HG02885 (cell line): ENCODE measurements around the gene NUCKS1.

ENCODE experiments used
- ATAC-seq: cut with Tn5 transposase; IDR thresholded peaks from one replicate; pipeline ENCODE4 v1.9.1; 2021; ENCODE audit warnings: mild to moderate bottlenecking; ENCODE audit not compliant: unreplicated experiment, poor library complexity

Gene NUCKS1, protein sequence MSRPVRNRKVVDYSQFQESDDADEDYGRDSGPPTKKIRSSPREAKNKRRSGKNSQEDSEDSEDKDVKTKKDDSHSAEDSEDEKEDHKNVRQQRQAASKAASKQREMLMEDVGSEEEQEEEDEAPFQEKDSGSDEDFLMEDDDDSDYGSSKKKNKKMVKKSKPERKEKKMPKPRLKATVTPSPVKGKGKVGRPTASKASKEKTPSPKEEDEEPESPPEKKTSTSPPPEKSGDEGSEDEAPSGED

DNA sequence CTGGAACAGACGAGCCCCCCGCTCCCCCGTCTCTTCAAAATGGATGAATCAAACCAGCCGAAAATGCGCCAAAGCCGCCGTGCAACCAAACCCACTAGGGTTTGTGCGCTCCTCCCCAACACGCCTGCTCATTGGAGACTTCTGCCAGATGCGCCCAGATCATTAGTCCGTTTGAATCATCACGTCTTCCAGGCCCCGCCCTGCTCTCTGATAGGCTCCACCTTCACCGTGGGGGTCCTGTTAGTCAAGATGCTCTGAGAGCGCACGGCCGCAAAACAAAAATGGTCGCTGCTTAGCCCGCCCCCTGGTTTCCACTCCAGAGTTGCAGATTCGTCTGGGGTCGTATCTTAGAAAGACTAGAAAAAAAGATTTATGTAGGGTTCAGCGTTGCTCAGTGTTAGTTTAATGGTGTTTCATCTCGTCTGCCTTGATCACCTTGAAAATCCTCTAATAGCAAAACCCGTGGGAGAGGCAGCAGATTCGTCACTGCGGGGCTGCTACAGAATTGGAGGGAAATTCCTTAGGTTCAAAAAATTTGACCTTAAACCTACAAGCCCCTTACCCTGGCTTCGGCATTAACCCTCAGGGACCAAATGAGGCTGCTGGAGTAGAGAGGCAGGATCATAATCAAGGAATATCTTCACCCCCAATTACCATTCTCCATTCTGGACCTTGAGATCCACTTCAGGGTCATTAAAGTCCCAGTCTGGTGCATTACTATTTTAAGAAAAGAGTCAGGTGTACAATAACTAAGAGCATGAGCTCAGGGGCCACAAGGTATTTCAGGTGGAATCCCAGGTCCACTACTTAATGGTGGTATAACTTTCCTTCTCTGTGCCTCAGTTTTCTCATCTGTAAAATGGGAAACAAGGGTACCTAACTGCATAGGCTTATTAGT is at the start of gene NUCKS1:
Gene NUCKS1, minus strand, starts transcription at position 45 of the 898 bp plus-strand sequence. CDS start 209 bp downstream, outside the sequence.
- ATAC-seq, result peak; percentile 73

DNA sequence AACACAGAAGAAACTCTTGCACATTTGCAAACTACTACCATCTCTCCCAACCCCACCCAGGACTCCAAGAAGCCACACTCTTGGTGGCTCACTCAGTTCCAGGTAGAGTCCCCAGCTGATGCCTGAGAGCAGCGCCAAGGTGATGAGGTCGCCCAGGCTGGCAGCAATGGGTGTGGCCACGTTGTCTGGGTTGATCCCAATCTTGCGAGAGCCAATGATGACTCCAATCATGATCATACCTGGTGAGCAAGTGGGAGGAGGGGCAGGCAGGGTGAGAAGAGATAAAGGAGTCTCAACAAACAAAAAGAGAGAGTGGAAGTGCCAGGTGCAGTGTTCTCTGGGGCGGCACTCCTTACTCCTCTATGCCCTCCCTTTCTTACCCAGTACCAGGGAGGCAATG is 48.6 kb upstream of the NUCKS1 start:
- no peak for ATAC-seq

DNA sequence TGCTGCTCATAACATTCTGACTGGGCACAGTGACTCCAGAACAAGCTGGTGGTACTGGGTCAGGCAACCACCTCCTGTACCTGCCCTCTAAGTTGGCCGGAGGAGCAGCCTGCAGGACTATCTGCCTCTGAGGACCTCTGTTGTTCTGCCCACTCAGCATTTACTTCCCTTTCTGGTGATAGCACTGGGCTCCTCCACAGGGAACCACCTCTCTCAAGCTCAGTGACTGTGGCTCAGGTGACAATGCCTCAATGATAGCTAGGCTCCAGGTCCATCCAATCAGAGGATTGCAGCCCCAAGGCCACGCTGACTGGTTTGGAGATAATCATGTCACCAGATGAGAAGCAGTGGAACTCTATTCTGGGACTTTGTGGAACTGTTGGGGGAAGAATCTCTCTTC is 47.2 kb upstream of the NUCKS1 start:
- ATAC-seq, result no peak

DNA sequence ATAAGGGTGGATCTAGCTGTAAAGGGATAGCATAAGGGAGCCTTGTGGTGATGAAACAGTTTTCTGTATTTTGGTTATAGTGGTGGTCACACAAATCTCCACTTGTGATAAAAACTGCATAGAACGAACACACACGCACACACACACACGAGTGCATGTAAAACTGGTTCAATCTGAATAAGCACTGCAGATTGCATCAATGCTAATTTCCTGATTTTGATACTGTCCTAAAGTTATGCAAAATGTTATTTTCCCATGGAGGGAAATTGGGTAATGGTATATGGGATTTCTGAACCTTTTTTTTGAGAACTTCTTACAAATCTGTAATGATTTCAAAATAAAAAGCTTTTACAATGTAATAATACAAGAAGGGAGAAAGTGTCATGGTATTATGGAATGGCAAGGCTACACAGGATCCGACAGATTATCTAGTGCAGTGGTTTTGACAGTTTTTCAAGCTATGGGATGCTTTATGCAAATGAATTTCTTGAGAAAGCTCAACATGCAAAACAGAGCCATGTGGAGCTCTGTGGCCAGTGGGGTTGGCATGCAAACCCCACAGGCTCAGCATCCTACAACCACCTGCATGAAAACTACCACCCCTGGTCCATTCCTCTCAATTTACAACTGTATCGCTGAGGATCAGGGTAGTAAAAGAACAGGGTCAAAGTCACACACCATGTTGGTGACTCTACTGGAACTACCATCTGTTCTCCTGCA is 44.2 kb upstream of the NUCKS1 start:
- no peak for ATAC-seq

DNA sequence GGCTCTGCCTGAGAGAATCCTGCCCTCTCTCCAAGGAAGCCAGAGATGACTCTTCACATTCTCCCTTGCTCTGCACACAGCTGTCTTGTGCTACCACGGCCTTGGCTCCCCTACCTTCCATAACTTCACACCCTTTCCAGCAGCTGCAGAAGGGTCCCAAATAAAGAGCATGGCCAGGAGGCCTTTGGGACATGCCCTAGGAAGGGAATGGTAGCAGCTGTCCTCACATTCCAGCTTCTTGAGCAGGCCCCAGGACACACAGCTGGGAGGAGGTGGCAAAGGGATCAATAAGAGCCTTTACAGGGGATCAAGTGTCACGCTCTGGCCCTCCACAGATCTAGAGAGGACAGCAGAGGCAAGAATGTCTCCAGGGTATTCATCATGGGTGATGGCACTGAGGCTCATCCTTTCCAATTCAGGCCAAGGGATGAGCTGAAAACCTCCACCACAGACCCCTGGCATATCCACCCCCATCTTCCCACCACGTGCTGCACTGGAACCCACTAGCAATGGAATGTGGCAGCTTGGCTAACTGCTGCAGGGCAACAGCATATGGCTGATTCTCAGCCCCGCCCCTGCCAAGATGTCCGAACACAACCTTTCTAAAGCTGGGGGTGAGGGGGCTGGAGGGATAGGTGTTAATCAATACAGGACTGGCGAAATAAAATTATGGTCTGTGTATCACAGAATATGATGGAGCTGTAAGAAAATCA is 43.1 kb upstream of the NUCKS1 start:
- no peak for ATAC-seq

DNA sequence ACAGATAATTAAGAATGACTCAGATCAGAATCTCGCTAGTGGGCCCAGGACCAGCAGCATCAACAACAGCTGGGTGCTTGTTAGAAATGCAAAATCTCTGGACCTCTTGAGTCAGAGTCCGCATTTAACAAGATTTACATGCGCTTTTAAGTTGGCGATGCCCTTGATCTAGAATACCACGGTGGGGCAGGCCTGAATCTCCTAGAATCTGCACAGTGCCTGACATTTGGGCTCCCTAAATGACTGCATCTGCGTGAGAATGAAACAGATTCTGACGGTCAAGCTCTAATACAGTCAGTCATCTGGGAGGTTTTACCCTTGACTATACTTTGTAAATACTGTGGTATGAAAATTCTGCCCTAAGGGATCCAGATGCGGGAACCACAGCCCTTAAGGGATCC is 42.5 kb upstream of the NUCKS1 start:
- ATAC-seq, result no peak

DNA sequence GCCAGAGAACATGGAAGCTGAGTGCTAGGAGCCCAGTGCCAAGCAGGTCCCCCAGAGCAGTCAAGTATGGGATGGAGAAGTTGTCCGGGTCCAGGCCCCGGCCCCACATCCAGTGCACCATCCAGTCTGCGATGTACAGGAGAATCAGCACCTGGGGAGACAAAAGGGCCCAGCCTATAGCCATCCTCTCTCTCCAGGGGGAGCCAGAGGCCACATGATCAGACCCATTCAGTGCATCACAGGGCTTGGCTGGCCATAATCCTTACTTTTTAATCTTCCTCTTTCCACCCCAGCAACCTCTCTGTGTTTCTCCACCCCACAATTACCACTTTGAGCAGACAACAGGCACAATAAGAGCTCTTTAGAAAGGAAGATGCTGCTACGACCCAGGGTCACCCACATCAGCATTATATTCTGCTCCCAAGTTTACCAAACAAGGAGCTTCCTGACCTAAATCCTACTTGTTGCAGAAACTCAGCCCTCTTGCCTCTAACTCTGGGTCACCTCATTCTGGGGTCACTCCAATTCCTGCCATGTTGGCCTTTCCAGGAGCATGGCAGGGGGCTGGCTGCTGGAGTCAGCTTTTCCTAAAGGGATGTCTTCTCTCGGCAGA is 41.7 kb upstream of the NUCKS1 start:
- peak; percentile 73 for ATAC-seq

DNA sequence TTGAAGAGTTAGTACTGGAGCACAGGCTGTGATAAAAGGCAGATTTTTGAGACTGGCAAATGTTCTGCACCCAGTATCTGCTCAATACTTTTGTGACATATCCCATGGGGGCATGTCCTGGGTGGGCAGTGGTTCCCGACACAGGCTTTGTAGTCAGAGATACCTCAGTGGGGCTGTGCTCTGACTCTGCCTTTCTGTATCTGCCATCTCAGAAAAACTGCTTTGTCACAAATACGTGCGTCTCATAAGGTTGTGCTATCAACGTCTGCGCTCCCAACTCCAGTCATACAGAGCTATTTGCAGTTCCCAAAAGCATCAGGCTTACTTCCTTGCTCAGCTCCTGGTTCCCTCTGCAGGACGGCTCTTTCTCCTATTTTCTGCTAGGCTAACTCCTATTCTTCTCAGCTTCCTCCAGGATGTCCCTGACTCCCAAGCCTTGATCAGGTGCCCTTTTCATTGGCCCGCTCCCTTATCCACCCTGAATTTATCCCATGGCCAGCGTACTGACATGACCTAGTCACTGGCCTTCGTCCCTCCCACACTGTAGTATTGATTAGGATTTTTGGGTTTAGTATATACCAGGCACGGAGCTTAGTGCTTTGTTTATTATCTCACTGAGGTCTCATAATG is 37.4 kb upstream of the NUCKS1 start:
- ATAC-seq, result no peak

DNA sequence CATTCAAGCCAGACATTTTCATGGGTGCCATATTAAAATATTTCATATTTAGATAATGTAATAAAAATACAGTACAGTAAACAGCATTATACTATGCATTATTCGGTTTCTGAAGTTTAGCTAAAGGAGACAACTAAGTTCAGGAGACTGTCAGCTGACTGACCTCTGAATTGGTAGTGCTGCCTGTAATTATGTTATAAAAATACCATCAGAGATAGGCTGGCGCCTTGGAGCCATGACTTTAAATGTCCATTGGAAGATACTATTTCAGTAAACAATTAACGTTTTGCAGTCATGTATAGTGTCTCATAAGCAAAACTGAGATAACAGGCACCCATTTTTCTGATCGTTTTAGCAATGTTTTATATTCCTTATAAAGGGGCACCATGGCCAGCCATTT is 36.6 kb upstream of the NUCKS1 start:
- no peak for ATAC-seq

DNA sequence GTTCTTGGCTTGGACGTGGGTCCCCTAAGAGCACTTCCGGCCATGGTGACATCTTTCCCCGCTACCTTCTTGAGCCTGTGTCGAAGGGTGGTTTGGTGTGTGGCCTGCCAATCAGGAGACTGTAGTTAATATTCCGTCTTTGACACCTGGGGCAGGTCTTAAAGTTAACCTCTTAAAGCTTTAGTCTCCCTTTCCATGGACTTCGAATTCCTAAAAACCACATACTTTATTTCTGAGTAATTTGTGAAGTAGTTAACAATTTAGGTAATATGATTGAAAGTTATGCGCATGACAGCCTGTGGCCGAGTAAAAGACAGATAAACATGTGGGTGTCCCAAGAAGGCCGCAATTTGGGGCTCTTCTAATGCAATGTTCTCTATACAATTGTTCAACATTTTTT is 35.5 kb upstream of the NUCKS1 start:
- no peak for ATAC-seq

DNA sequence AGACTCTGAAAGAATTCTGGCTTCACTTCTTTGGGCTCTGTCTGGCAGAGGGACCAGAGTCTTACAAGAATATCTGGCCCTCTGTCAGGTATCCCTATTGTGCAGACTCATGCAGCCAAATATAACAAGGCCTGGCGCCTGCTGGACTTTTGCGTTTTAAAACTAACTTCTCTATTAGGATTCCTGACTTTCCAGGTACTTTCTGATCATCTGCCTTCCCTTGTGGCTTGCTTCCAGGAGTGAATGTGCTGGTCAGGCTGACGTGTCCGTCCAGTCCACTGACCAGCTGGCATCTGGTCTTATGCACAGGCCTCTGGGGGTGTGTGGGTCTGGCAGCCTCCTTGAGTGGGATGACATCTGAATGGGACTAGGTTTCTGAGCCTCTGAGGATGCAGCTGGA is 33.9 kb upstream of the NUCKS1 start:
- ATAC-seq, result no peak

DNA sequence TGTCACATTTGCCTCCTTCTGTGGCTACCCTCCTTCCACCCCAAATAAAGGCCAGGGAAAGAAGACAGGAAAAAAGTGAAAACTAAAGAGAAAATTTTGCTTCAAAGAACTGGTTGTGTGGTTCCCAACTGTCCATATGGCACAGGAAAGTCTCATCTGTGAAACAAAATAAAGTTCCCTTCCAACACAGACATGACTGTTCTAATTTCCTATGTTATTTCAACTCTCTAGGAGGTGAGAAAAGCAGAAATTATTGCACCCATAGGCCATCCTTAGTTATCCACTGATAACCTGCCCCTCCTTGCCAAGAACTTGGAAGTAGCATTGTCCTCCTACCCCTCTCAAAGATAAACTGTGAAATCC is 33.4 kb upstream of the NUCKS1 start:
- ATAC-seq, result no peak

DNA sequence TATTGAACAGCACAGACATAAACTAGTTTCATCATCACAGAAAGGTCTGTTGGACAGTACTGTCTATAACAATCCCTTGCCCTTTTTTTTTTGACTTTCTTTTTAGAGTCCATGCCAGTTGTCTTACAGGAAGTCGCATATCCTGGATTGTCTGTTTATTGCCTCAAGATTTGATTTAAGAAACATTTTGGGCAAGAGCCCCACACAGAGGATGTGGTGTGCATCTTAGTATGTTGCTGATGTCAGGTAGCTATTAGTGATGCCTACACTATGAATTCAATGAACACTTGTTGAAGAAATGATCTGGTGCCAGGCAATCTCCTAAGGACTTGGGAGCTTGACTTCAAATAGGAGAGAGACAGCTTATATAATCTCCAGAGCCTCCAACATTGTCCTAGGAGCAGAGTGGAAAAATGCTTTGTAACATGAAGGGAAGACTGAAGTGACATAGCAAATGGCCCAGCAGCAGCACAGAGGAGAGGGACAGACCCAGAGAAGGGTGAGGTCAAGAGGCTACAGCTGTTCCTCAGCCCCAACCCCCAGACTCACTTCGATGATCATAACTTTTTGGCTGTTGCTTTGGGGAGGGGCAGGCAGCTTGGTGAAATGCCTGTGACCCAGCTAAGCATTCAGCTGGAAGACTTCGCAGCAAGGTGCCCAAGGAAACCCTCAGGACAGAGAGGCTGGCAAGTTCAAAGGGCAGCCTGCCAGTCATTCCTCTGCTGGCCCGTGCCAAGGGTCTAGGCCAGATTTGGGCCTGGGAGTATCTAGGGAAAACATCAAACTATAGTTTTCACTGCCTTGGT is 32.8 kb upstream of the NUCKS1 start:
- ATAC-seq, result no peak

DNA sequence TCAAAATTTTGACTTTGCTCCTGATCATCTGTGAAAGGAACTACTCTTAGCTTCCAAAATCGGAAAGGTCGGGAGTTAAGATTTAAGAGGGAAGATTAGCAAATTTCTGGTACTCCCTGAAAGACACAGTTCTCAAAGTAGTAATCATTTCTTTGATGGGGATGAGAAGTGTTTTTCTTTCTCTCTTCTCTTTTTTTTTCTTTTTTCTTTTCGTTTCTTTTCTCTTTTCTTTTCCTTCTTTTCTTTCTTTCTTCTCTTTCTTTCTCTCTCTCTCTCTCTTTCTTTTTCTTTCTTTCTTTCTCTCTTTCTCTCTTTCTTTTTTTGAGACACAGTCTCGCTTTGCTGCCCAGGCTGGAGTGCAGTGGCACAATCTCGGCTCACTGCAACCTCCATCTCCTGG is 30.4 kb upstream of the NUCKS1 start:
- ATAC-seq, result no peak

DNA sequence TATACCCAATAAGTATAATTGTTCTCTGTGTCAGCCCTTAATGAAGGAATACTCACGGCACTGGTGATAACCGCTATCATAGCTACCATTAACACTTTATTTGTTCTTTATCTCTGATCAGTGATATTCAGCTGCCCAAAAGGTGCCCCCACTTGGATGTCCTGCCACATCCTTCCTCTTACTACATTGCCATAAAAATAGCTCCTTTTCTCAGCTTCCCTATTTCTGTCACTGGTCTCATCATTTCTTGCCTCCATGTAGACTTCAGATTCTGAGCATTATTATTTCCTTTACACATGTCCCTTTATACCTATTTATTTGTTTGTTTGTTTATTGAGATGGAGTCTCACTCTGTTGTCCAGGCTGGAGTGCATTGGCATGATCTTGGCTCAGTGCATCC is 28.0 kb upstream of the NUCKS1 start:
- ATAC-seq, result no peak

DNA sequence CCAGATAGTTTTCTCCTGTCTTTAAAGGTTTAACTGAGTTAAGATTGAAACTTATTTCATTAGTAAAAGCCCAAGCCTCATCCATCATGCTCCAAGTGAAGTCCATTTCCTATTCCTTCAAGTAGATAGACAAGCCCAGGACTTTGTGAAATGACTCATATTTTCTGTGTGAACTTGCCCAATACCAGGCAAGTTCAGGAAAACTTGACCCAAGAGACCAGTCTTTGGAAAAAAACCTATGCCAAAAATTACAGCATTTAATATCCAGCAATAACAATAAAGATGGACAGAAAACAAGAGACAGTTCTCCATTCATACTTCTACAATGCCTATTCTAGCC is 25.7 kb upstream of the NUCKS1 start:
- no peak for ATAC-seq

DNA sequence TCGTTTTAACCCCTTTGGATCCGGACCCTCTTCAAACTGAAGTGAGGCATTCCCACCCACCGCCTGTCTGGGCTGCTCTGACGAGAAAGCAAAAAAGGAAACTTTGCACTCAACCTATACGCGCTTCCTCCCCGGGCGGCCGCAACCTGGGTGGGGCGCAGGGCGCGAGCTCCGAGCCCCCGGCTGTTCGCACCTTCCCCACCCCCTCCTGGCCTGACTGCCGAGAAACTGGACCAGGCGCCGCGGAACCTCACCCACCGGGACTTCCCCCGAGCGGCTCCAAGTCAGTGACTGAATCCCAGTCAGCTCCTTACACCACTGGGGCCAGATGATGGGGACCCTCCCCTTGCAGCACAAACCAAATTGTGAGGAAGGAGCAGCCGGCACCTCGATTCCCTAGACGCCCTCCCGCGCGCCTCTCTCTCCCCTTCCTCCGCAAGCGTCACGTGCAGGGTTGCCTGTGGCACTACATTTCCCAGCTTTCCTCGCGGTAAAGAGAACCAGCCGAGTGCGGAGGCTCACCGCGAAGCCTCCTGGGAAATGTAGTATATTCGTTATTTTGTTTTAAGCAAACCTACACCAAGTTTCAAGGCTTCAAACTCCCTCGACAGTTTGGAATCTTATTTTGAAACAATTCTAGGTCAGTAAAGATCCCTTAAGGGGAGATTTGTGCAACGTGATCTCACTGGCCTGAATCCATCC is 25.2 kb upstream of the NUCKS1 start, which contains the start of gene RAB29:
Gene RAB29, minus strand, starts transcription at position 468 of the 702 bp plus-strand sequence. CDS start 526 bp downstream, outside the sequence.
- peak; percentile 90 for ATAC-seq
